ENCODE data around the gene DCX. TPM values are rescaled to one million over a fixed set of nuclear protein-coding genes. Genes with fewer than 3 reads are reported as not detected.

Gene DCX
- total and polyA plus RNA-seq, 2 experiments from 2014 or later: 0.66 to 3.0 TPM

- ATAC-seq (no peak), DNase-seq (ENCODE audit: low spot score) (no peak)
- Histone ChIP-seq H3K27me3 (ENCODE audit: insufficient read depth) (no peaks in the 10 kb centered on the region), H4K20me1 (replicated peaks; ENCODE audit: insufficient read depth) (no peaks in the 10 kb centered on the region), H3K36me3 (ENCODE audit: insufficient read depth) (no peaks in the 10 kb centered on the region), H3K79me2 (replicated peaks; ENCODE audit: insufficient read depth) (no peaks in the 10 kb centered on the region), H3K9me2 (ENCODE audit: insufficient read depth) (no peaks in the 10 kb centered on the region), H3K27ac (ENCODE audit: low read depth) (no peak overlapping the region), H3K4me1 (ENCODE audit: insufficient read depth) (no peaks in the 10 kb centered on the region), H3F3A (replicated peaks; ENCODE audit: low read depth) (no peaks in the 10 kb centered on the region), H2AFZ (no peak overlapping the region), H3K4me2 (no peak overlapping the region), H3K4me3 (no peak overlapping the region)
- TF ChIP-seq EZH2phosphoT487 (IDR thresholded peaks at IDR 0.05; ENCODE audit: unreplicated experiment) (no peak), STAT1 (IDR thresholded peaks at IDR 0.05; ENCODE audit: unreplicated experiment) (no peak), REST (IDR thresholded peaks at IDR 0.05; ENCODE audit: unreplicated experiment) (no peak), CTCF (conservative IDR thresholded peaks at IDR 0.05; ENCODE audit: low read depth in 2 of 2) (no peak), NANOG (IDR thresholded peaks at IDR 0.05; ENCODE audit: borderline replicate concordance) (no peak), ETS1 (IDR thresholded peaks at IDR 0.05) (no peak), JUNB (IDR thresholded peaks at IDR 0.05; ENCODE audit: unreplicated experiment) (no peak), EZH2 (IDR thresholded peaks at IDR 0.05; ENCODE audit: low read depth, unreplicated experiment) (no peak), CREB1 (CRISPR knock-in tag; IDR thresholded peaks at IDR 0.05; ENCODE audit: low read depth) (no peak), ZNF114 (CRISPR knock-in tag; IDR thresholded peaks at IDR 0.05) (no peak), POLR2AphosphoS5 (IDR thresholded peaks at IDR 0.05; ENCODE audit: low read depth) (no peak), ZNF331 (CRISPR knock-in tag; IDR thresholded peaks at IDR 0.05; ENCODE audit: low read depth) (no peak), ZNF462 (CRISPR knock-in tag; IDR thresholded peaks at IDR 0.05) (no peak)
- H3K9me3 Mint-ChIP-seq: no peaks in the 10 kb centered on the region
- H3K27me3 Mint-ChIP-seq (ENCODE audit: insufficient read depth, low read depth, poor library complexity): no peaks in the 10 kb centered on the region
- peaks cover 2% of the 10 kb centered on the region; the same call in 2 of the 3 replicates for H3K4me1 Mint-ChIP-seq
- no peak overlapping the region for H3K4me3 Mint-ChIP-seq
- H3K27ac Mint-ChIP-seq: no peak overlapping the region
- H3K36me3 Mint-ChIP-seq (ENCODE audit: low read depth): no peaks in the 10 kb centered on the region
Measured at GRCh38 chrX:111361751-111362150, 50.2 kb downstream of the DCX start.

All from GM23338 (cell line).